Parathyroid adenoma (tissue), 2 donors: Measurements from ENCODE around the gene PIP5K1C.

Experiments
- H2AFZ ChIP-seq: fragments of 300-600 bp; sonication (generic); one replicate; pipeline ENCODE4 v1.7.0; 2017; ENCODE audit warnings: antibody characterized with exemption, mild to moderate bottlenecking
- H3K27ac ChIP-seq: fragments of 300-600 bp; sonication (generic); one replicate; pipeline ENCODE4 v1.7.0; 2017
- H3K27me3 ChIP-seq: fragments of 300-600 bp; sonication (generic); one replicate; pipeline ENCODE4 v1.7.0; 2017; ENCODE audit warnings: low read length; ENCODE audit not compliant: control insufficient read depth, insufficient read depth
- H3K36me3 ChIP-seq: fragments of 300-600 bp; sonication (generic); one replicate; pipeline ENCODE4 v1.7.0; 2017; ENCODE audit warnings: low read length; ENCODE audit not compliant: control insufficient read depth, insufficient read depth
- H3K4me1 ChIP-seq: fragments of 300-600 bp; sonication (generic); one replicate; pipeline ENCODE4 v1.7.0; 2017; ENCODE audit warnings: control low read depth
- H3K4me2 ChIP-seq: fragments of 300-600 bp; sonication (generic); one replicate; pipeline ENCODE4 v1.7.0; 2017; ENCODE audit warnings: low read length
- H3K4me3 ChIP-seq: fragments of 300-600 bp; sonication (generic); one replicate; pipeline ENCODE4 v1.7.0; 2017; ENCODE audit warnings: low read depth, low read length
- H3K79me2 ChIP-seq: fragments of 300-600 bp; sonication (generic); one replicate; pipeline ENCODE4 v1.7.0; 2017; ENCODE audit warnings: control low read depth
- H3K9ac ChIP-seq: fragments of 300-600 bp; sonication (generic); one replicate; pipeline ENCODE4 v1.7.0; 2017; ENCODE audit warnings: mild to moderate bottlenecking
- H3K9me3 ChIP-seq: fragments of 300-600 bp; sonication (generic); one replicate; pipeline ENCODE4 v1.7.0; 2017; ENCODE audit warnings: low read length; ENCODE audit not compliant: control insufficient read depth
- TF ChIP-seq, protein P1 (sequence below): fragments of 300-600 bp; sonication (generic); IDR thresholded peaks from one replicate; pipeline ENCODE4 v1.7.0; 2017; ENCODE audit warnings: antibody characterized with exemption, mild to moderate bottlenecking
- donor health status: primary hyperparathyroidism.

Gene PIP5K1C

DNA sequence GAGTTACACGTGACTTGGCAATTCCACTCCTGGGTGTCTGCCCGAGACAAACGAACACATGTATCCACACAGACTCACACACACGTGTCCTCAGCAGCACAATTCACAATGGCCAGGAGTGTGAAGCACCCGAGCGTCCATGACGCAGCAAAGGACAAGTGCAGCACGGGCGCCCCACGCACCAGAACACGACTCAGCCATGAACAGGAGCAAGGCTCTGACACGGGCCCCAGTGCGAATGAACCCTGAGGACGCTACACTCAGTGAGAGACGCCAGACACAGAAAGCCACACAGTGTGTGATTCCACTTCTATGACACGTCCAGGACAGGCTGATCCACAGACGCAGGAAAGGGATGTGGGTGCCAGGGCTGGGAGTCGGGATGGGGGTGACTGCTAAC is 36.4 kb downstream of the PIP5K1C start:
- peaks cover 13% of the 10 kb centered on the region for H3K79me2 ChIP-seq
- H3K36me3 ChIP-seq, result no peaks in the 10 kb centered on the region
- H3K4me1 ChIP-seq, result peaks cover 3% of the 10 kb centered on the region
- H2AFZ ChIP-seq, result no peak overlapping the region
- H3K4me3 ChIP-seq, result no peak overlapping the region
- H3K27ac ChIP-seq, result no peak overlapping the region
- no peak overlapping the region for H3K9ac ChIP-seq
- no peaks in the 10 kb centered on the region for H3K27me3 ChIP-seq
- TF ChIP-seq, protein P1, sequence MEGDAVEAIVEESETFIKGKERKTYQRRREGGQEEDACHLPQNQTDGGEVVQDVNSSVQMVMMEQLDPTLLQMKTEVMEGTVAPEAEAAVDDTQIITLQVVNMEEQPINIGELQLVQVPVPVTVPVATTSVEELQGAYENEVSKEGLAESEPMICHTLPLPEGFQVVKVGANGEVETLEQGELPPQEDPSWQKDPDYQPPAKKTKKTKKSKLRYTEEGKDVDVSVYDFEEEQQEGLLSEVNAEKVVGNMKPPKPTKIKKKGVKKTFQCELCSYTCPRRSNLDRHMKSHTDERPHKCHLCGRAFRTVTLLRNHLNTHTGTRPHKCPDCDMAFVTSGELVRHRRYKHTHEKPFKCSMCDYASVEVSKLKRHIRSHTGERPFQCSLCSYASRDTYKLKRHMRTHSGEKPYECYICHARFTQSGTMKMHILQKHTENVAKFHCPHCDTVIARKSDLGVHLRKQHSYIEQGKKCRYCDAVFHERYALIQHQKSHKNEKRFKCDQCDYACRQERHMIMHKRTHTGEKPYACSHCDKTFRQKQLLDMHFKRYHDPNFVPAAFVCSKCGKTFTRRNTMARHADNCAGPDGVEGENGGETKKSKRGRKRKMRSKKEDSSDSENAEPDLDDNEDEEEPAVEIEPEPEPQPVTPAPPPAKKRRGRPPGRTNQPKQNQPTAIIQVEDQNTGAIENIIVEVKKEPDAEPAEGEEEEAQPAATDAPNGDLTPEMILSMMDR, result no peak
- H3K4me2 ChIP-seq, result no peak overlapping the region
- H3K9me3 ChIP-seq, result no peaks in the 10 kb centered on the region

DNA sequence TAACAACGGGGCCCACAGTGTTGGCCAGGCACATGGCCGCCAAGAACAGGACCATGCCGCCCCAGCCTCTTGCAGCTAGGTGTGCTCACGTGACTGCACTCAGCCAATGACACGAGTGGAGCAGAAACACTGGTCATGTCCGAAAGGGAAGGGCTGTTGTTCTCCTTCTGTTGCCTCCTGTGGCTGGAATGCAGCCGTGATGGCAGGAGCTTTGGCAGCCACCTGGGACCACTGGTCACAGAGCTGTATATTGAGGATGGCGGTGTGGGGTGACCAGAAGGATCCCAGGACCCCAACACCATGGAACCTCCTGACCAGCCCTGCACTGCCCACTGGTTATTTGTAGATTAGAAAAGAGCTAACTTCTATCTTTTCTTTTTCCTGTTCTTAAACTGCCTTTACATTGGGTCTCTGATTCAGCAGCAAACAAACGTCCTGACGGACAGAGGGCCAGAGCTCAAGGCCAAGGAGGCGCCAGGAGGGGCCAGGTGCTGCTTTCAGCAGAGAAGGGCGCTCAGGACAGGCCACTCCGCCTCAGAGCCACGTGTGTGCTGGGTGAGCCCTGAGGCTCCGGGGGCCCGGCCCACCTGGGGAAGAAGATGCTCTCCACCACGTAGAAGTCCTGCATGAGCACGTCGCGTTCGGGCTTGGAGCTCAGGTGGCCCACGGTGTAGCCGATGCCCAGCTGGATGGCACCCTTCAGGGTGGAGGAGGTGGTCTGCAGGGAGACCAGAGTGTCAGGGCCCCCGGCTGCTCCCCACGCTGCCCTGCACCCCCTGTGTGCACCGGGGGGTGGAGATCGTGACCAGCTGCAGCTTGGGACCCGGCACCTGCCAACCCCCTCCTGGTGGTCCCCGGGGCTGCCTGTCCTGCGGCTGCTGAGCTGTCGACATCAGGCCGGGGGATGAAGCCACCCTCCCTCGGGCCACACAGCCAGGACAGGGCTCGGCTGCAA is 38.7 kb downstream of the PIP5K1C start:
- peaks cover 3% of the 10 kb centered on the region for H3K4me1 ChIP-seq
- no peak overlapping the region for H3K27ac ChIP-seq
- H3K27me3 ChIP-seq, result no peaks in the 10 kb centered on the region
- H3K9ac ChIP-seq, result no peak overlapping the region
- H3K4me2 ChIP-seq, result no peak overlapping the region
- TF ChIP-seq, protein P1, result no peak
- H3K4me3 ChIP-seq, result no peak overlapping the region
- no peaks in the 10 kb centered on the region for H3K36me3 ChIP-seq
- H2AFZ ChIP-seq, result no peak overlapping the region
- H3K9me3 ChIP-seq, result no peaks in the 10 kb centered on the region
- peaks cover 13% of the 10 kb centered on the region for H3K79me2 ChIP-seq

DNA sequence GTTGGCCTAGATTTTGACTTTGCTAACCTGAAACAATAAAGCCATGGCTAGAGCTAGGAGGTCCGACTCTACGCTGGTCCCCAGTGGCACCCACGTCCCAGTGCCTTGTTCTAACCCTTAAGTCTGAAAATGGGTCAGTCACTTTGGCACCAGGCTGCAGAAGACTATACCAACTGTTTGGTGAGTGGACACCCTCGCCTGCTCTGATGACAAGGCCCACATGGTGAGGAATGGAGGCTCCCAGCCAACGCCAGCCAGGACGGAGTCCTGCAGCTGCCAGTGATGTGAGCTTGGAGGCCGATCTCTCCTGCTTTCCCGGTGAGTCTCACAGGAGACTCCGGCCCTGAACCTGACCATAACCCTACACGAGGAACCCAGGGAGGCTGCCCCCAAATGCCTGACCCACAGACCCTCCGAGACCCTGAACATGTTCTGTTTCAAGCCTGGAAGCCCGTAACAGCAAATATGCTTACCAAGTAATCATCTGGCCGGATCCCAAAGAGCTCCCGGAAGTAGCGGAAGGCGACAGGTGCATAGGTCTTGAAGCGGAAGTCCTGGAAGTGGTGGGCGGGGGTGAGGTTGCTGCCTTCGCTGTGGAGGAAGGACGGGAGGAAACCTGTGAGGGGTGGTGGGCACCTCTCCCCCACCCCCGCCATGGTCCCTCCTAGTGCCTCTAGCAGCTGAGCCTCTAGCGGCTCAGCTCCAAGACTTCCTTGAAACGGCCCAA is 39.6 kb downstream of the PIP5K1C start:
- no peak overlapping the region for H3K4me2 ChIP-seq
- H3K9me3 ChIP-seq, result no peaks in the 10 kb centered on the region
- TF ChIP-seq, protein P1, result no peak
- peaks cover 13% of the 10 kb centered on the region for H3K79me2 ChIP-seq
- no peaks in the 10 kb centered on the region for H3K27me3 ChIP-seq
- no peaks in the 10 kb centered on the region for H3K4me1 ChIP-seq
- no peak overlapping the region for H3K27ac ChIP-seq
- H3K9ac ChIP-seq, result no peak overlapping the region
- no peak overlapping the region for H3K4me3 ChIP-seq
- no peak overlapping the region for H2AFZ ChIP-seq
- H3K36me3 ChIP-seq, result no peaks in the 10 kb centered on the region

DNA sequence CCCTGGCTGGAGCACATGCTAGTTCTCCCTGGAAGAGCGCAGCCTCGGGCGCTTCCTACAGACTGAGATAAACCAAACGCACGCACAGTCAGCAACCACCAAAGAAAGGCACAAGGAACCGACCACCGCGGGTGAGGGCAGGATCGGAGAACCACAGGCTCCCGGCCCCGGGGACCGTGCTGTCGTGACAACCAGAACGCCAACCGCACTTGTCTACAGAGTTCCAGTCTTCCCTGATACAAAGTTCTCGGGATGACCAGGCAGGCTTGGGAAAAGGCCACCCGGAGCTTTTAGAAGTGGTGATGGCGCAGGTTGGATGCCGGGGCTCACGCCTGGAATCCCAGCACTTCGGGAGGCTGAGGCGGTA is 40.5 kb downstream of the PIP5K1C start:
- Histone ChIP-seq H3K9me3 (no peaks in the 10 kb centered on the region), H3K27me3 (no peaks in the 10 kb centered on the region), H3K9ac (no peak overlapping the region), H3K4me1 (no peaks in the 10 kb centered on the region), H3K4me2 (no peak overlapping the region), H3K36me3 (no peaks in the 10 kb centered on the region), H3K79me2 (peaks cover 13% of the 10 kb centered on the region), H2AFZ (no peak overlapping the region), H3K4me3 (no peak overlapping the region), H3K27ac (no peak overlapping the region)
- TF ChIP-seq, protein P1, result no peak
